GM04503 (cell line): ENCODE measurements around the gene SERPING1.
"Not testable (repeated sequence)": the region's sequence is repeated elsewhere in the genome, so short reads cannot be mapped to it uniquely, and the experiment has no call there.

Source experiments
- DNase-seq: peaks from one replicate; pipeline ENCODE4 v3.0.0-alpha.2; 2012; ENCODE audit warnings: low read depth

SERPING1 gene

DNA sequence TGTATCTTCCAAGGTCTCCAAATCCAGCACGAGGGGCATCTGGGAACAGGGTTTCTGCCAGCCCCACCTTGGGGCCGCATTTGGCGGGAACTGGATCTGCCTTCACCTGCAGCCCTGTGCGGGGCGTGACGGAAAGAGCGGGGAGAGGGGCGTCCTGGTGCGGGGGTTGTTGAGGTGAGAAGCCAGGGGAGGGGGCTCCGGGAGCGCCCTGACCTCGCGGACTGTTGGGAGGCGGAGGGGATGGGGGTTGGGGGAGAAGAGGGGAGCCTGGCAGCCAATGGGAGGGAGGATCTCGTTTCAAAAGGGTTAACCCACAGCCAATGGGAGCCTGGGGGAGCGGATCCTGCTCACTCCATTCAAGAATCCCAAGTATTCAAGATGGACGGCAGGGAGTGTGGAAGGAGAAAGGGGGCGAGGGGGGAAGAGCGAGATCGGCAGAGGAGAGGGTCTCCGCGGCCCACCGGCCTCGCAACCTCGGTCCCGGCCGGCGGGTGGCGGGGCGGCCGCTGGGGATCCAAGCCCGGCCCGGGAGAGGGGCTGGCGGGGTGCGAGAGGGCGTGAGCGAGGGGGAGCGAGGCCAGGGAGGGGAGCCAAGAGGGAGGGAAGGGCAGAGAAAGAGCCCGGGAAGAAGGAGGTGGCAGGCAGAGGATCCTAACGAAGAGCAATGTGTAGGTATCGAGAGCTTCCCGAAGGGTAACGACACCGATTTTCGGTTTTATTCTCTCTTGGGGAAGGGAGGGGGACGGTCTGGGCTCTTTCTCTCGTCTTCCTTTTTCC, 40.7 kb downstream of the SERPING1 start:
- peak; percentile 54 for DNase-seq

DNA sequence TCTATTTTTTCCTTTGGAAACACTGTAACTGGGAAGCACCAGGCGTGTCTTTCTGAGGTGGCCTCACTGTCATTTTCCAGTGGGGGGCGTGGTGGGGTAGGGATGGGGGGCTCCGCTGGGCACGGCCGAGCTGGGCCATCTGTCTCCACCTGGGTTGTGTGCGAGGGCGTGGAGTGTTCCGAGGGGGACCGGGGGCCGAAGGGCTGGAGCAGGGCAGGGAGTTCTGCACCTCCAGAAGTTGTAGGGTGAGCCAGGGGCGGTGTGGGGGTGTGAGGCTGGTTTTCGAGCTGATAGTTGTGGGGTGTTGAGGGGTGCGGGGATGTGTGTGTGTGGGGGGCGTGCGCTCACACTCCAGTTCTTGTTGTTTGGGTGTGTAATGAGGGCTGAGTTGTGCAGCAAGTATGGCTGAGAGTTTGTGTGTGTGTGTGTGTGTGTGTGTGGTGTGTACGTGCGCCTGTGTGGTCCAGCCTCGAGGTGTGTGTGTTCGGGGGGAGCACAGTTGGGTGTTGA, 41.4 kb downstream of the SERPING1 start:
- no peak for DNase-seq

DNA sequence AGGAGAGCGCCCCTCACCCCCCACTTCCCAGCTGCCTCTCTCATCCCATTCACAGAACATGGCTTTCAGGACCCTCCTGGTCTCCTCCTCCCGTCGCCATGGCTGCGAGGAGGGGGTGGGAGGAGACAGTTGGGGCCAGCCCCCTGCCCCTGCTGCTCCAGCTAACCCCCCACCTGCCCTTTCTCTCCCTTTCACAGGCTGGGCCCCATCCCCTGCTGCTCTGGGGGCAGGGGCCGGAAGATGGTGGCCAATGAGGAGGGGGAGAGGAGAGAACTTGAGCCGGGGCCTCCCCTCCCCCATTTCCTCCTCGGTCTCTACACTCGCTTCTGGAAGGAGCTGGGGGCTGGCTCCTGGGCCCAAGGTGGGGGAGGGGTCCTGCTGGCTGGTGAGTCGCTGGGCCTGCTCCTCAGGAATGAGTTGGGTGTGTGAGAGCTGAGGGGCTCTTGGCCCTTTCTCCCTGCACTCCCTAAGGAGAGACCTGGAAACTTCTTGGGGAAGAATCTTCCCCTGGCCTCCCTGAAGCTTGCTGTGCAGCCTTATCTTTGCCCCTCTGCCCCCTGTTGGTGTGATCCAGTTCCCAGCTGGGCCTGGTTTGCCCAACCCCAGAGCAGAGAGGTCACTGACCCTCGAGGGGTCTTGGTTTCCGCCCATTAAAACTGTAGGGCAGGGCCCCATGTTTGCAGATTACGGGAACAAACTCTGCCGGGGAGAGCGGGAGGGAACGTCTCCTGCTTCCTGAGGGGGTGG, 42.0 kb downstream of the SERPING1 start:
- no peak for DNase-seq

DNA sequence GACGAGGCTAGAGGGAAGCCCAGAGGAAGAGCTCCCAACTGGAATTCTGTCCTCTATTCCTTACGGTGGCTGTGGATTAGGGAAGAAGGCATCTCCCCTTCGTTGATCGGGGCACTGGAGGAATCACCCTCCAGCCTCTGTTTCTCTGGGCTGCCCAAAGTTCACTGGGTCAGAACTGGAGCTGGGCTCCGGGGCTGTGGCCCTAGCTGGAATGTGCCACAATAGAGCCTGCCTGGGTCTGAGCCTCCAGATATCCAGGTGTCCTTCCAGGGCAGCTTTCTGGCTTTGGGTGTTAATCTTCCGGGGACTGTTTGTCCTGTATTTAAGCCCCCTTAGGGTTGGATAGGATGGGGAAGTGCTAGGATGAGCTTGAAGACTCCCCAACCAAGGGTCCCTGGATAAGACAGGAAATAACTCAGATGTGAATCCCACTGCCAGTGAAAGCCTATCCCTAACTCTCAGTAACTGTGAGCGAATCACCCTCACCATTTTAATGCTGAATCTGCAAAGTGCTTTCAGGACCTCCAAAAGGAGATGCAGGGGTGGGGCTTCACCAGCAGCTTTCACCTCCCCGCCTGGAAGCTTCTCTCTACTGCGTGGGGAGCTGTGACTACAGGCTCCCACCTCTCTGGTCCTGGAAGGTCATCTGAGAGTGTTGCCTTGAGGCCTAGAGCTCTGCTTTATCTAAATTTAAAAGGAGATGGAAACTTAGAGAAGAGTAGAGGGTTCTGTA, 42.7 kb downstream of the SERPING1 start:
- DNase-seq, result no peak

DNA sequence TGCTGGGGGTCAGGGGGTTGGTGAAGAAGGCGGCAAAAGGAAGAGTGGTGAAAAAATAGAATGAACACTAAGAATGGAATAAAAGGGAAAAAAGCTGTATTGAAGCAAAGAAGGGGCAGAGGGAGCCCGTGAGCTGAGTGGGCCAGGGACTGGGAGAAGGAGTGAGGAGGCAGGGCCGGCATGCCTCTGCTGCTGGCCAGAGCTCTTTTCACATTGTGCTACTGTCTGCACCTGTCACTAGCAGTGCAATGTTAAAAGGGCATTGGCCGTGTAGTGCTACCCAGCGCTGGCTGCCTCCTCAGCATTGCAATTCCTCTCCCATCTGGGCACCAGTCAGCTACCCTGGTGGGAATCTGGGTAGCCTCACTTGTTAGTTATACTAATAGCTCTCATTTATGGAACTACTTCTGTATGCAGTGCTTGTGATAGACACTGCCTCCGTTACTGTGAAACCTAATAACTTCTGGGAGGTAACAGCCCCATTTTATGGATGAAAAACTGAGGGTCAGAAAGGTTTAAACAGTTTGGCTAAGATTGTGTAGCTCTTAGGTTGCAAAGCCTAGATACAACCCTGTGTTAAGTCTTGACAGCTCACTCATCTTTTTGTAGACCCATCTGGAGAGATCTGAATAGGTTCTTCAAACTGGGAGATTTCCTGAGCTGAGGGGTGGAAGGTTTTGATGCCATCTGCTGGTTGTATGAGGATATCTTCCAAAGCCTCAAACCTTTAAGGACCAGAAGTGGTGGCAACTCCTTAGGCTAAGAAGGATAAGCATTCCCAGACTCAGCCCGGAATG, 43.7 kb downstream of the SERPING1 start:
- no peak for DNase-seq

DNA sequence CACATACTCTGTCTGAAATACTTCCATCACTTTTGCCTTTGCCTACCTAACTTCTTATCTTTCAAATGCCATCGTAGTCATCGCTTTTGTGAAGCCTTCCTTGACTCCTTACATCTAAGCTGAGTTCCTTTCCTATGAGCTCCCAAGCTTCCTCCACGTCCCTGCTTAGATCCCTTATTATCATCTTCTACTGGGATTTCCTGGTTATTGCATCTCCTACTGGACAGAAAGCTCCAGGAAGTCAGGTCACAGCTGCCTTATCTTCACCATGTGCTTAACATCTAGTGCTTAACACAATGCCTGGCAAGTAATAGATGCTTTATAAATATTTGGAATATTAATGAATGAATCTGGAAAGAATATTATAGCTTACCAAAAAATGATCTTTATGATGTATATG, 46.3 kb downstream of the SERPING1 start:
- no peak for DNase-seq

DNA sequence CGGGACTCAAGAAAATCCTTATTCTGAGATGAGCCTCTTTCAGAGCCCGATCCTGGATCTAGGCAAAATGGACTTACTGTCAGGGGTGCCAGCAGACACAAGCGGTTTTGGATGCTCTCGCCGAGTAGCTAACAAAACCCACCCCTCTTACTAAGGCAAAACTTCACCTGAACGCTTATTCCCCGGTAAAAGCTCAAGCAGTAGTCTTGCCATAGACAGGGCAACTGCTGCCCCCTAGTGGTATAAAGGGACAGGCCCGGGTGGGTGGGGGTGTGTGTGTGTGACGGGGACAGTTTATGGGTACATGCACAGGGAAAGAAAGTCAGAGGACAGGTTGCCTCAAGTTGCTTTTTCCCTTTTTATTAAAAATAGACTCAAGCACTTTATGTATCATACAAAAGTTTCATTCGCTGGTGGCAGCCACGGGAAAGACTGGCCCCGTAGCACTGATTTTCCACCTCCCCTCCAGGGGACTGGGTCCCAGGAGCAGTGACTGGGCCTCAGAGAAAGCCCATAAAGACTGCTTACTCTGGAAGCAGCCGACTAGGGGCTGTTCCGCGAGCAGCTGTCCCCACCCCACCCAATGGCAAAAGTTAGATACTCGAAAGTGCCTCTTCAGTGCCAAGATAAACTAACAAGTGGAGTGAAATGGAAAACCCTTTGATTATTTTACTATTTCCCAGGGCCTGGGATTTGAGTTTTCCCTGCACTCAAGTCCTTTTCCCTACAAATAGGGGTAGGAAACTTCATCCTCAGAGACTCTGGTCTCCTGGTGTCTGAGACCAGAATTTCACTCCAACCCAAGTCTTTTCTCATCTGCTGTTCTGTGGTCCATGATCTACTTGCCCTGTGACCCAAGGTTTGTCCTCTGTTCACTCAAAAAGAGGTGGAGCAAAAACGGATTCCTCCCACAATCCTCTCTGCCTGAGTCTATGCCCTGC, 47.5 kb downstream of the SERPING1 start:
- DNase-seq, result no peak

DNA sequence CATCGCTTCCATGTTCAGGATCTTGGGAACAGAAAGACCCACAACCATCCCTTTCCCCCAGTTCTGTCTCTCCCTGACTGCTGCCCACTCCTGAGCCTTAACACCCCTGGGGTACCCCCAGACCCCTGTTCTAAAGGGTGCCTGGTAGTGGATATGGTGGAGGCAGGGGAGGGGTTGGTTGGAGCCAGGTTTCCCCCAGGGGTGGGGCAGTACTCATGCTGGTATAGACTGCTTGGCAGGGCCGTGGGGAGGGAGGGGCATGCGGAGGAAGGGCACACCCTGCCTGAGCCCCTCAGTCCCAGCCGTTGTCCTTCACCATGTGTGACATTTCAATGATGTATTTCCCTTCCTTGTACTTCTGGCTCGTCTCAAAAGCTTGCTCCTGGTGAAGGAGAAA, 48.2 kb downstream of the SERPING1 start:
- DNase-seq, result no peak

DNA sequence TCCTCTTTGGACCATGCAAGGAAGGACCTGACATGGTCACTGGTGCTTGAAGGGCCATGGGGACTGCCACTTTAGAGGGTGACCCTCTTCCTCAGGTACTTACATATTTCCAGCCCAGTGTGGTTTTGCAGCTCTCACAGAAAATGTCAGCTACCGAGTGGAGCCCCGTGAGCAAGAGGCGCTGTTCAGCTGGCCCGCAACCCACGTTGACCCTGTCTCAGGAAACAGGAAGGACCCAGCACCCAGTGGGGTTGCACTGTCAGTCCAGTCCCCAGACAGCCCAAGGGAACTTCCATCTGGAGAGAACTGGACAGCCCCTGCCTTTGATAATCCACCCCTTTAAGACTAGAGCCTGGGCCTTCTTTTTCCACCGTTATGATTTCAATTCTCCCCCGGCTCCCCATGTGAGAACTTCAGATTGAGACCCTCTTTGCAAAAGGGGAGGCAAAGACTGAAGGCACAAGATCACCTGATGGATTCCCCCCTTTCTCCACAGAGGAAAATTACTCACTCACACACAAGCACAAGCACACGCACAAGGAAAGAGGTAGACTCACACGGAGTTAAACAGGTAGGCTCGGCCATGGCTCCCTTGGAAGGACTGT, 48.8 kb downstream of the SERPING1 start:
- no peak for DNase-seq

DNA sequence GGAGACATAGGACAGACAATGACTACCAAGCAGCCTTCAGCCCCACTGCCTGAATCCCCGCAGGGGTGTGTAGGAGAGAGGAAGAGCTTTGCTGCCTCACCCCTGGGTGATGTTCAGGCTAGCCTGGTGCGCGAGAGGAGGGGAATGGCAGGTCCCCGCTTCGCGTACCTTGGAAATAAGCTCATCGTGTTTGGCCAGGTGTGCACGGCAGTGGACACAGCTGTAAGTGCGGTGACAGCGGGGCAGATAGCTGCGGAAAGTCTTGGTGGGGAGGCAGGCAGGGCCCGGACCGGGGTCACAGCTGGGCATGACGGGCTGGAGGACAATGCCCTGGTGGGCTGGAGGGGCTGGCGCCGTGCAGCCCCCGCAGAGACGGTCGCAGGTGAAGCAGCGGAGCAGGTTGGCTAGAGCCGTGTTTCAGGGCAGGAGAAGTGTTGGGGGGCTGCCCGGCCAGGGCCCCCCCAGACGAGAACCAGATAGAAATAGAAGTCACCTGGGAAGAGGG, 49.4 kb downstream of the SERPING1 start:
- DNase-seq, result no peak

DNA sequence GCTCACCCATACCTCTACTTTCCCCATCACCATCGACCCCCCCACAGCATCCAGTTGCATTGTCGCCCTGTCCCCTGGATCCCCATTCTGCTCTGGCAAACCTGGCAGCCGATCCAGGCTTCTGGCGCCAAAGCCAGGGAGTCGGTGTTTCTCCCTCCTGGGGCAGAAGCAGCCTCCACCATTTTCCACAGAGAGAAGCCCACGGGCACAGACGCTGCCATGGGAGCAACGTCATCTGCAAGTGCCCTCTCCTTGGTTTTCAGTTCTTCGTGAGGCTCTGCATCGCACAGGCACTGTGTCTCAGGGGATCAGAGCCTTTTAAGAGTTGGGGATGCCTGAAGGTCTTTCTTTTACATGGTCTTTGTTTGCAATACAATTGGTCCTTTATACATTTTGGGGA, 49.9 kb downstream of the SERPING1 start:
- no peak for DNase-seq

DNA sequence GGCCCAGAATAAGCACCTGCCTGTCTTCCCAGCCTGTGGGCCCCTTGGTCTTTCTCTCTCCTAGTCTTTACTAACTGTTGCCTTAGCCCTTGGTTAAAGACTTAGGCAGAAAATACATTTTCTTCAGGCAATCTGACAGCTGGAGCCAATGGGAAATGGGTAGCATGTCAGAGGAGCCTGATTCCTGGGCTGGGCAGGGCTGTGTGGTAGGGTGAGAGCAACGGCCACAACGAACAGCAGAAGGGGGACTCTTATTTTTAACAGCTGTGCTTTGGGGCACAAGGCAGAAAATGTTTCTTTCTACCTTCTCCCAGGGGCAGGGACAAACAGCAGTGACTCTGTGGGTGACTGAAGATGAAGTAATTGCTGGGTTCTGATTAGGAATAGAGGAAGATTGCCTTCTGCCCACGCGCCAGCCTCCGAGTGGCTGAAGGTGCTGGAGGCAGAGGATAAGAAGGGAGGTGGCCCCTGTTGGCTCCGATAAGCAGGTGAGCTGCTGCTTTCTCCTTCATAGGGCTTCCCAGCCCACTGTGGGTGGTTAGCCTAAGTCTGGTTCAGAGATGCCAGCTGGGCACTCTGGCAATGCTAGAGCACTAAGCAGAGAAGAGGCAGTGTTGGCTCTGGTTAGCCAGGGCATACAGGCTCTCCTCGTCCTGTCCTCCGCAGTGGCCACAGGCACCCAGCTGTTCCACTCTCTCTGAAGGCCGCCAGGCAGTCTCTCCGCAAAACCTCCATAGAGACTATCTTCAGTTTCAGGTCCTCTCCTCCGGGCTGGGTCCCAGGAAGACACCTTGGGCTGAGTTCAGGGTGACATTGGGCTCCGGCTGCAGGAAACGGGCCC, 50.7 kb downstream of the SERPING1 start:
- no peak for DNase-seq

DNA sequence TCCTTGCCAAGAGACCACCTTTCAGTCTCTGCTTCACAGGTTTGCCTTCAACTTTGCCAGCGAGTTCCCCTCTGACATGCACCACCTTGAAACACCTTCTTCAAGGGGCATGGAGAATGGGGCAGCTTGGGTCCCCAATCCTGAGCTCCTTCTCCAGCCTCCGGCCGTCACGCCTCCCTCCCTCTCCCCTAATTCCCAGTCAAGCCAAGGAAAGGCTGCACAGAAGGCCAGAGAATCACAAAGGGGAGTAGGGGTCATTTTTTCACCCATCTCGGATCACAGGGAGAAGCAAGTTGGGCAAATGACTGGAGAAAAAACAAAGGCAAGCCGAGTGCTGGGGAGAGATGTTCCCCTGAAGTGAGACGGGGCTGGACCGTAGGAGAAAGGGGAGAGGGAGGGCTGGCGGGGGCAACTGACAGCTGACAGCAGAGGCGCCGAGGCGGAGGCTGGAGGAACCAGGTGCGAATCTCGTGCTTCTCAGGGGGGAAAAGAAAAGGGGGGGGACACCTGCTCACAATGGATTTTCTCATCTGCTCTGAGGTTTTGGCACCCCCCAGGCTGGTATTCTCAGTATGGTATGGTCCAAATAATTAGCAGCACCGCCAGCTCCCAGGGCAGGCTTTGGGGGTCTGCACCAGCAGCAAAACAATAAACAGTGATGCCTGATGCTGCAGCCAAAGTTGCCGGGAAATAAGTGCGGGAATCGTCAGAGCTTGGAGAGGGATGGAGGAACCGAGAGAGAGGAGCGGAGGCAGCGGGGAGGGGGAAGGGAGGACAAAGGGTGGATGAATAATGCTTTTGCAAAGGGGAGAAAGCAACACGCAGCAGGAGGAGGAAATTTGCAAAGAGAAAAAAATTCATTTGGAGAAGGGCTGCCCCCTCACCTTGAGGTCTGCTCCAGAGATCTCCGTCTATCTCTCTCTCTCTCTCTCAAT, 51.6 kb downstream of the SERPING1 start:
- DNase-seq, result no peak

DNA sequence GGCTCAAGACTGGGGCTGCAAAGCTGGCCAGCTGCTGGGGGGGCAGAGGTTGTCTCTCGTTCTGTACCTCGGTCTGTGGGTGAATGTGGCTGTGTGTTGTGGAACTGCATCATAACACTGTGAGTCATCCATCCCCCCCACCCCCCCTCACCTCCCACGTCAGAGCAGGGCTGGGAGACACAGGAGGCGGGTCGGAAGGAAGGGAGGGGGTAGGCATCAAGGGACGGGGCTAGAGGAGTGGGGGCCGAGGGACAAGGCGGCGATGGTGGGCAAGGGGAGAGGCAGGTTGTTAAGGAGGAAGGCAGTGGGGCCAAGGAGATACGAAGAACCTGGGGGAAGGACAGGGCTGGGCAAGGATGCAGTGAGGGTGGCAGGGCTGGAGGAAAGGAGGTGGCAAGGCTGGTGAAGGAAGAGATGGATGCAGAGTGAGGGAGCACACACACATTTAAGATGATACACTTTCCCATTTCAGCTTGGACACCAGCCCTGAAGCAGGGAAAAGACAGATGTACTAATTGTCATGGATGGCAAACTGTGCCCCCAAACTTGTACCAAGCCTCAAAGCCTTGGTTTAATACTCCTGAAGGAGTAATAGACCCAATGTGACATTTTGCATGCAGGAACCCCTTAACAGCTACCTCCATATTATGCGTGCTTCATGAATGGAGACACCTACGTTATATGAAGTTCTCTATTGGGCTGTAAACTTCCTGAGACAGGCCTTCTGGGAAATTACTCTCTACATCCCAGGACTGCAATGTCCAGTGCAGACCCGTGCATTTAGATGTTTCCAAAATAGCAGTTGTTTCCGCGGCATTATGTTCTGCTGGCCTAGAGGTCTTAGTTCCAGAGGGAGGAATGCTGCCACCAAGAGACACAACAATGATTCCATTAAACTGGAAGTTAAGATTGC, 52.6 kb downstream of the SERPING1 start, which contains the start of gene YPEL4:
TSS of gene YPEL4 (minus strand) at position 87 of the 913 bp plus-strand sequence. CDS start 2,805 bp downstream, outside the sequence.
- DNase-seq, result no peak

DNA sequence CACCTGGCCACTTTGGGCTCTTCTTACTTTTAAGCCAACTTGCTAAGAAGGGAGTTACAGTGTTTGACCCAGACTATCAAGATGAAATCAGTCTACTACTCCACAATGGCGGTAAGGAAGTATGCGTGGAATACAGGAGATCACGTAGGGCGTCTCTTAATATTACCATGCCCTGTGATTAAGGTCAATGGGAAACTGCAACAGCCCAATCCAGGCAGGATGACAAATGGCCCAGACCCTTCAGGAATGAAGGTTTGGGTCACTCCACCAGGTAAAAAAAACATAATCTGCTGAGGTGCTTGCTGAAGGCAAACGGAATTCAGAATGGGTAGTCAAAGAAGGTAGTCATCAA, 53.2 kb downstream of the SERPING1 start:
- DNase-seq, result no peak

DNA sequence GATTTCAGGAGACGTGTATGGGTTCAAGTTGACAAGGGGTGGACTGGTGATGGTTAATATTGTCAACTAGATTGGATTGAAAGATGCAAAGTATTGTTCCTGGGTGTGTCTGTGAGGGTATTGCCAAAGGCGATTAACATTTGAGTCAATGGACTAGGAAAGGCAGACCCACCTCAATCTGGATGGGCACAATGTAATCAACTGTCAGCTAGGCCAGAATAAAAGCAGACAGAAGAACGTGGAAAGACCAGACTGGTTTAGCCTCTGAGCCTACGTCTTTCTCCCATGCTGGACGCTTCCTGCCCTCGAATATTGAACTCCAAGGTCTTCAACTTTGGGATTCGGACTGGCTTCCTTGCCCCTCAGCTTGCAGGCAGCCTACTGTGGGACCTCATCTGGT, 53.9 kb downstream of the SERPING1 start:
- no peak for DNase-seq

DNA sequence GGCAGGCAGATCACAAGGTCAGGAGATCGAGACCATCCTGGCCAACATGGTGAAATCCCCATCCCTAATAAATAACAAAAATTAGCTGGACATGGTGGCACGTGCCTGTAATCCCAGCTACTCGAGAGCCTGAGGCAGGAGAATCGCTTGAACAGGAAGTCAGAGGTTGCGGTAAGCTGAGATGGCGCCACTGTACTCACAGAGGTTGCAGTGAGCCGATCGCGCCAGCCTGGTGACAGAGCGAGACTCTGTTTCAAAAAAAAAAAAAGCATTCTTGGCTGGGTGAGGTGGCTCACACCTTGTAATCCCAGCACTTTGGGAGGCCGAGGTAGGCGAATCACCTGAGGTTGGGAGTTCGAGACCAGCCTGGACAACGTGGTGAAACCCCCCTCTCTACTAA, 54.7 kb downstream of the SERPING1 start:
- not testable (repeated sequence) for DNase-seq
